Stimulated activated CD8-positive, alpha-beta memory T cell treated with anti-CD3 and anti-CD28 coated beads, Interleukin-4, amount 100 ng/mL, for 1 hour (primary cell): ENCODE results near the gene ENO2.

ENCODE experiments used
- DNase-seq, 2 donors: peaks; one replicate each; pipeline ENCODE4 v3.0.0-alpha.2; 2020; ENCODE audit warnings: low read depth in 2 of 2, low spot score in 1 of 2

Gene ENO2

DNA sequence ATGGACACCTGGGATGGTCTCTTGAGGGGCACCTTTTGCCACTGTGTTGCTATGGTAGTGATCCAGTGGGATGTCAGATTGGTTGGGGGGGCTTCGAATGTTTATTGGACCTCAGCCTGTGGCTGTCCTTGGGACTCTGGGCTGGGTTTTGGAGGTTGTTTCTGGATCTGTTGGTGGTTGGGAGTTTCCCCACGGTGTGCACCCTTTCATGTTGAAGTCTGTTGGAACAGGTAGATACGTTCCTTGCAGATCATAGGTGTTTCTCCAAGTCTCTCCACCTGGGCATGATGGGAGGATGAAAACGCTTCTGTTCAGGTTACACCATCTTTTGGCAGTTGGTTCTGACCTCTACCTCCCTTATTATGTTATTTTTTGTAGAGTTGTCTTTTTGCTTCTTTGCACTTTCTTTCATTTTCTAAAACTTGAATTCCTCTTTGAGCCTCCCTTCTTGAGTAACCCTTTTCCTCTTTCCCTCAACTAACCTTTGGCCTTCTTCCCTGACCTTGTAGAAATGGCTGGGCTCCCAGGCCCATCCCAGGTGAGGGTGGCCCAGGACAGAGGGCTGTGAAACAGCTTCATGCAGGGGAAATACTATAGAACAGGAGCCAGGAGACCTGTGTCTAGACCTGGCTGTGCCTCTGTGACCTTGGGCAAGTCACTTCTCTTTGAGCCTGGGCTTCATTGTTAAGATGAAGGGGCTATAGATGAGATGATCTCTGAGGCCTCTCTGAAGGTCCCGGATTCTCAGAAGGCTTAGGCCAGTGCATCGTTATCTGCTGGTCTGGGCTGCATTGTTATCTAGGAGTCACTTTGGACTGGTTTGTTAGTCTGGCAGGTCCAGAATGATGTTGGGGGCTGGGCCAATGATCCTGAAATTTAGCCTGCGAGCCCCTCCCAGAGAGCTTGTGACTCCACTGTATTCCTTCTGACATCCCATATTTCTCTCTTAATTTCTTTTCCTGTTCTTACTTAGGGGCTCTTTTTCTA, 15.4 kb downstream of the ENO2 start:
- DNase-seq, result no peak

DNA sequence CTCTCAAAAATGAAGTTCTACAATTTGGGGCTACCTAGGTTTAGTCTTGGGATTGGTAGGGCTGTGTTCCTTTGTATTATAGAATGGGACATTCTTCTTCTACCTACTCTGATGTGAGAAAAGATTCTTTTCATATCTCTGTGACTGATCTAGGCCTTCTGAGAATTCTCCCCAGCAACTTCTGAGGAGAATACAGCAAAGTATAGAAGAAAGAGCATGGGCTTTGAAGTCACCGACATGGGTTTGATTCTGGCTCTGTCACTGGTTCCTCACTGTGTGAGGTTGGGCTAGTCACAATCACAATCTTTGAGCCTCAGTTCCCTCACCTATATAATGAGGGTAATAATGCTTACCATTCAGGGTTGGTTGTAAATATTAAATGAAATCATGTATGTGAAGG, 18.4 kb downstream of the ENO2 start:
- DNase-seq, result no peak

- no peak for DNase-seq
Observed at GRCh38 chr12:6934110-6934509, 19.7 kb downstream of the ENO2 start.

DNA sequence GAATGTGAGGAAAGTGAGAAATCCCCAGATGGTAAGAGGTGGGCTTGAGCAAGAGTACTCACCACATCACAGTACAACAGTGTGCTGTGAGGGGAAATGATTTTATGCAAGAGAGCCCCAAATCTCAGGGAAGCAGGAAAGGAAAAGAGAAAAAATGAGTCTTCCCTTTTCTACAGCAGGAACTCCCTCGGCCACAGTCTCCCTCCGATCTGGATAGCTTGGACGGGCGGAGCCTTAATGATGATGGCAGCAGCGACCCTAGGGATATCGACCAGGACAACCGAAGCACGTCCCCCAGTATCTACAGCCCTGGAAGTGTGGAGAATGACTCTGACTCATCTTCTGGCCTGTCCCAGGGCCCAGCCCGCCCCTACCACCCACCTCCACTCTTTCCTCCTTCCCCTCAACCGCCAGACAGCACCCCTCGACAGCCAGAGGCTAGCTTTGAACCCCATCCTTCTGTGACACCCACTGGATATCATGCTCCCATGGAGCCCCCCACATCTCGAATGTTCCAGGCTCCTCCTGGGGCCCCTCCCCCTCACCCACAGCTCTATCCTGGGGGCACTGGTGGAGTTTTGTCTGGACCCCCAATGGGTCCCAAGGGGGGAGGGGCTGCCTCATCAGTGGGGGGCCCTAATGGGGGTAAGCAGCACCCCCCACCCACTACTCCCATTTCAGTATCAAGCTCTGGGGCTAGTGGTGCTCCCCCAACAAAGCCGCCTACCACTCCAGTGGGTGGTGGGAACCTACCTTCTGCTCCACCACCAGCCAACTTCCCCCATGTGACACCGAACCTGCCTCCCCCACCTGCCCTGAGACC, 21.2 kb downstream of the ENO2 start:
- no peak for DNase-seq

DNA sequence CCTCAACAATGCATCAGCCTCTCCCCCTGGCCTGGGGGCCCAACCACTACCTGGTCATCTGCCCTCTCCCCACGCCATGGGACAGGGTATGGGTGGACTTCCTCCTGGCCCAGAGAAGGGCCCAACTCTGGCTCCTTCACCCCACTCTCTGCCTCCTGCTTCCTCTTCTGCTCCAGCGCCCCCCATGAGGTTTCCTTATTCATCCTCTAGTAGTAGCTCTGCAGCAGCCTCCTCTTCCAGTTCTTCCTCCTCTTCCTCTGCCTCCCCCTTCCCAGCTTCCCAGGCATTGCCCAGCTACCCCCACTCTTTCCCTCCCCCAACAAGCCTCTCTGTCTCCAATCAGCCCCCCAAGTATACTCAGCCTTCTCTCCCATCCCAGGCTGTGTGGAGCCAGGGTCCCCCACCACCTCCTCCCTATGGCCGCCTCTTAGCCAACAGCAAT, 21.8 kb downstream of the ENO2 start:
- DNase-seq, result no peak

DNA sequence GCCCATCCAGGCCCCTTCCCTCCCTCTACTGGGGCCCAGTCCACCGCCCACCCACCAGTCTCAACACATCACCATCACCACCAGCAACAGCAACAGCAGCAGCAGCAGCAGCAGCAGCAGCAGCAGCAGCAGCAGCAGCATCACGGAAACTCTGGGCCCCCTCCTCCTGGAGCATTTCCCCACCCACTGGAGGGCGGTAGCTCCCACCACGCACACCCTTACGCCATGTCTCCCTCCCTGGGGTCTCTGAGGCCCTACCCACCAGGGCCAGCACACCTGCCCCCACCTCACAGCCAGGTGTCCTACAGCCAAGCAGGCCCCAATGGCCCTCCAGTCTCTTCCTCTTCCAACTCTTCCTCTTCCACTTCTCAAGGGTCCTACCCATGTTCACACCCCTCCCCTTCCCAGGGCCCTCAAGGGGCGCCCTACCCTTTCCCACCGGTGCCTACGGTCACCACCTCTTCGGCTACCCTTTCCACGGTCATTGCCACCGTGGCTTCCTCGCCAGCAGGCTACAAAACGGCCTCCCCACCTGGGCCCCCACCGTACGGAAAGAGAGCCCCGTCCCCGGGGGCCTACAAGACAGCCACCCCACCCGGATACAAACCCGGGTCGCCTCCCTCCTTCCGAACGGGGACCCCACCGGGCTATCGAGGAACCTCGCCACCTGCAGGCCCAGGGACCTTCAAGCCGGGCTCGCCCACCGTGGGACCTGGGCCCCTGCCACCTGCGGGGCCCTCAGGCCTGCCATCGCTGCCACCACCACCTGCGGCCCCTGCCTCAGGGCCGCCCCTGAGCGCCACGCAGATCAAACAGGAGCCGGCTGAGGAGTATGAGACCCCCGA, 22.5 kb downstream of the ENO2 start:
- no peak for DNase-seq

DNA sequence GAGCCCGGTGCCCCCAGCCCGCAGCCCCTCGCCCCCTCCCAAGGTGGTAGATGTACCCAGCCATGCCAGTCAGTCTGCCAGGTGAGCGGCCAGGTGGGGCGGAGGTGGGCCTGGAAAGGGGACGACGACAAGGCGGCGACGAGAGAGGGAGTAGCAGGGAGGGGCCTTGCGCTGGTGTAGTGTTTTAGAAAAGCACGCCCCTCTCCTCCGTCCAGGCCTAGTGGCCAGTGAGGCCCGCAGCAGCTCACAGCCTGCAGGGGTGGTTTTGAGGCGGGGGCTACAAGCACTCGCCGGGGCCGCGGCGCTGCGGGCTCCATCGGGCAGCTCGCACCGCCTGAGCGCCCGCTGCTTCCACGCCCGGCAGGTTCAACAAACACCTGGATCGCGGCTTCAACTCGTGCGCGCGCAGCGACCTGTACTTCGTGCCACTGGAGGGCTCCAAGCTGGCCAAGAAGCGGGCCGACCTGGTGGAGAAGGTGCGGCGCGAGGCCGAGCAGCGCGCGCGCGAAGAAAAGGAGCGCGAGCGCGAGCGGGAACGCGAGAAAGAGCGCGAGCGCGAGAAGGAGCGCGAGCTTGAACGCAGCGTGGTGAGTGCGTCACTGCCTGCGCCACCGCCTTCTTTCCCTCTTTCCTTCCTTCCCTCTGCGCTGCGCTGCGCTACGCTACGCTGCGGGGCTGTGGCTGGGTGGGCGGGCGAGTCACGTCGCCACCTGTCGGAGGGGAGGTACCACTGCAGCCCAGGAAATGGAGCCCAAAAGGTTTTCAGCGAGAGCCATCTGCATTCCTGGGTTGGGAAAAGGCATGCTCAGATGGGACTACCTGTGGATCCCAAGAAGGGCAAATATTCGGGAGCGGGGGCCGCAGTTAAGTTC, 23.3 kb downstream of the ENO2 start:
- DNase-seq, result peak in 1 of 2 donors; percentile 89

DNA sequence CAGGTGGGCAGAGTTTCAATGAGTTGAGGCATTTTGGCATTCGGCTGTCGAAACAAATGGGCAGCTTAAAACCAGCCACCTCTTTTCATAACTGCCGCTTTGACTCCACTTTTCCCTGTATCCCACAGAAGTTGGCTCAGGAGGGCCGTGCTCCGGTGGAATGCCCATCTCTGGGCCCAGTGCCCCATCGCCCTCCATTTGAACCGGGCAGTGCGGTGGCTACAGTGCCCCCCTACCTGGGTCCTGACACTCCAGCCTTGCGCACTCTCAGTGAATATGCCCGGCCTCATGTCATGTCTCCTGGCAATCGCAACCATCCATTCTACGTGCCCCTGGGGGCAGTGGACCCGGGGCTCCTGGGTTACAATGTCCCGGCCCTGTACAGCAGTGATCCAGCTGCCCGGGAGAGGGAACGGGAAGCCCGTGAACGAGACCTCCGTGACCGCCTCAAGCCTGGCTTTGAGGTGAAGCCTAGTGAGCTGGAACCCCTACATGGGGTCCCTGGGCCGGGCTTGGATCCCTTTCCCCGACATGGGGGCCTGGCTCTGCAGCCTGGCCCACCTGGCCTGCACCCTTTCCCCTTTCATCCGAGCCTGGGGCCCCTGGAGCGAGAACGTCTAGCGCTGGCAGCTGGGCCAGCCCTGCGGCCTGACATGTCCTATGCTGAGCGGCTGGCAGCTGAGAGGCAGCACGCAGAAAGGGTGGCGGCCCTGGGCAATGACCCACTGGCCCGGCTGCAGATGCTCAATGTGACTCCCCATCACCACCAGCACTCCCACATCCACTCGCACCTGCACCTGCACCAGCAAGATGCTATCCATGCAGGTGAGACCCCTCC, 24.2 kb downstream of the ENO2 start:
- DNase-seq, result no peak

- DNase-seq, result no peak
Observed at GRCh38 chr12:6939191-6939540, 24.8 kb downstream of the ENO2 start.

- no peak for DNase-seq
Observed at GRCh38 chr12:6941267-6941666, 26.9 kb downstream of the ENO2 start.

GRCh38 chr12:6941782-6942181, 27.4 kb downstream of the ENO2 start:
- no peak for DNase-seq

DNA sequence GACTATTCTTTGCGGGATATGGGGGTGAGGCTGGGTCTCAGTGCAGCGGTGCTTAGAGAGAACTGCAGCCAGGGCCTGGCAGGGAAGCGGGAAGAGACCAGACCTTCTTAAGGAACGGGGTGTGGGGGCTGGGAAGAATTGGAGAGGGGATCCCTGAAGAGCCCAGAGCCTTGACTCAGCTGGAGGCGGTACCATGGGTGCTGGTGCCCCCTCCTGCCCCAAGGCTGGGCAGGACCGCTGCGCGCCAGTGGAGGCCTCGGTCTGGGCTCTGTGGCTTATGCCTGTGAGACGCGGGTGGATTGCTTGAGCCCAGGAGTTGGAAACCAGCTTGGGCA, 27.9 kb downstream of the ENO2 start:
- DNase-seq, result no peak

GRCh38 chr12:6943389-6943721, 29.0 kb downstream of the ENO2 start:
- DNase-seq, result peak in 1 of 2 donors; percentile 61

- peak in 1 of 2 donors; percentile 58 for DNase-seq
Observed at GRCh38 chr12:6943722-6944380, 29.5 kb downstream of the ENO2 start, which contains the start of the genes C12orf57 and RNU7-1. Gene C12orf57 (plus strand): TSS chr12:6944022. CDS start chr12:6944122, 100 bp downstream. Gene RNU7-1 (plus strand): TSS chr12:6943816.

DNA sequence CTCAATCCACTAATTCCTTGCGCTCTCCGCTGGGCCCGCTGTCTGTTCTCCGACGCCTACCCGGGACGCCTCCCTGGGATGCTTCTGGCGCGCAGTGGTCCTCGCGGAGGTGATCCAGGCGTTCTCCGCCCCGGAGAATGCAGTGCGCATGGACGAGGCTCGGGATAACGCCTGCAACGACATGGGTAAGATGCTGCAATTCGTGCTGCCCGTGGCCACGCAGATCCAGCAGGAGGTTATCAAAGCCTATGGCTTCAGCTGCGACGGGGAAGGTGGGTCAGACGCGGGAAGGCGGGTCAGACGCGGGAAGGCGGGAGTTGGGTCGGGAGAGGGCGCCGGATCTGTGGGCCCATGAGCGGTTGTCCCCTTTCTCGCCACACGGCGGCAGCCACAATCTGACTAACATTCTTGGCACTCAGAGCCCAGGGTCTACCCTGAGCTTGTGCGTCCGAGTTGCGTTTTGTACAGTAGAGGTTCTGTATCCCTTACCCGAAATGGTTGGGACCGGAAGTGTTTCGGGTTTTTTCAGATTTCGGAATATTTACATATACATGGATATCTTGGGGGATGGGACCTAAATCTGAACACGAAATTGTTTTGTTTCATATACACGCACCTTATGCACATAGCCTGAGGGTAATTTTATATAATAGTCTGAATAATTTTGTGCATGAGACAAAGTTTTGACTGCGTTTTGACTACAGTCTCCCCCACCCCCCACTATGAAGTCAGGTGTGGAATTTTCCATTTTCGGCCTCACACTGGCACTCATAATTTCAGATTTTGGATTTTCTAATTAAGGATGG, 30.2 kb downstream of the ENO2 start:
- peak in 1 of 2 donors; percentile 74 for DNase-seq

- DNase-seq, result no peak
Observed at GRCh38 chr12:6945613-6946012, 31.2 kb downstream of the ENO2 start.

DNA sequence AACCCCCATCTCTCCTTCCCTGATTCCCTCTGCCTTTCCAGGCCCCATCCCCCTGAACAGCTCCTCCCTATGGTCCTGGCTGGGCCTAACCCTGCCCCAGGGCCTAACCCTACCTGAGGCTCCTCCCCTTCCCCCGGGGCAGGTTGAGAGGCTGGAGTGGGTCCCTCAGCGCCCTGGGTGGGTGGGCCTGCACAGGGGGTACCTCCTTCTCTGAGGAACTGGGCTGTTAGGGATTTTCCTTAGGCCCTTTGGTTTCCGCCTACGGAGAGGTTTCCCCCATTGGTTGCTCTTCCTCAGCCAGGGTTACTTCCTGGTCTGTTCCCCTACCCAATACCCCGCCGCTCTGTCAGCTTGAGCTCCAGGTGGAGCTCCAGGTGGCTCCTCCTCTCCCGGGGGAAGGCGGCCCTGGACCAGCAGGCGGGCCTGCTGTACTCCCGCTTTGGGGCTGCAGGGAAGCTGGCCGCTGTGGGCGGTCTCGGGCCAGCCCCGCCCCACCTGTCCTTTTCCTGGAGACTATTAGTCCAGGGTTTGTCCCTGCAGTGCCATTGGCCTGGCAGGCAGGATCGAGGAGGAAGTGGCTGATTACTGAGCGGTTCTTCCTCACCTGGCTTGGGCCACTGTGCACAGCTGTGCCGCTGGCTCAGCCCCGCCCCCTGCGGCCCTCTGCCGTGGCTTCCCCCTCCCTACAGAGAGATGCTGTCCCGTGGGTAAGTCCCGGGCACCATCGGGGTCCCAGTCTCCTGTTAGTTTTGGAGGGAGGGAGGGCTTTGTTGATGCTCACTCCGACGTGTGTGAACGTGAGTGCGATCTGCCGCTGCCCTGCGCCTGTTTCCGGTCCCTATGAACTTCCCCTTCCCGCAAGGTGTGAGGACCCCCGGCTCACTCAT, 31.9 kb downstream of the ENO2 start:
- no peak for DNase-seq
